IMR-90 (cell line): ENCODE measurements around the gene DCUN1D3. TPM values are rescaled to one million over a fixed set of nuclear protein-coding genes. Genes with fewer than 3 reads are reported as not detected.

Experiments
- ATAC-seq: fragments of 200-7000 bp; cut with Tn5 transposase; 2 replicates; pipeline ENCODE4 v1.9.1; 2020; ENCODE audit warnings: low read depth, mild to moderate bottlenecking, moderate library complexity
- BruUV-seq: library from RNA; stranded (reverse); fragments of 400-500 nt; replicated peaks from 2 replicates; lab custom pipeline; 2021; lab: Mats Ljungman, UMichigan
- CTCF ChIA-PET: fragments of 300-600 bp; formaldehyde crosslinking; extraction: SDS; loops from one replicate; lab custom pipeline; 2021; ENCODE audit warnings: antibody characterized with exemption; lab: Yijun Ruan, JAX
- POLR2A ChIA-PET: fragments of 300-600 bp; sonication (Branson Sonifier 250); formaldehyde crosslinking; loops from one replicate; lab custom pipeline; 2022; ENCODE audit warnings: antibody characterized with exemption; ENCODE audit not compliant: unreplicated experiment; lab: Charles Lee
- DNase-seq: peaks from one replicate; pipeline ENCODE4 v3.0.0; 2013
- H2AFZ ChIP-seq: replicated peaks from 2 replicates; pipeline ENCODE3; 2013; ENCODE audit warnings: low read length, mild to moderate bottlenecking; ENCODE audit not compliant: poor library complexity
- H2AK5ac ChIP-seq: 2 replicates; pipeline ENCODE4 v1.6.1; 2013; ENCODE audit warnings: low read depth, low read length, inconsistent platforms
- H2AK9ac ChIP-seq: replicated peaks from 2 replicates; pipeline ENCODE3; 2013; ENCODE audit warnings: mild to moderate bottlenecking, low read depth, low read length, moderate library complexity; ENCODE audit not compliant: poor library complexity
- H2BK120ac ChIP-seq: 2 replicates; pipeline ENCODE4 v1.6.1; 2013; ENCODE audit warnings: low read depth, low read length, inconsistent platforms
- H2BK15ac ChIP-seq: 3 replicates; pipeline ENCODE4 v1.6.1; 2013; ENCODE audit warnings: low read depth, low read length, inconsistent platforms
- H2BK20ac ChIP-seq: 2 replicates; pipeline ENCODE4 v1.6.1; 2013; ENCODE audit warnings: low read depth, mild to moderate bottlenecking, inconsistent platforms, low read length, moderate library complexity
- H2BK5ac ChIP-seq: 2 replicates; pipeline ENCODE4 v1.6.1; 2013; ENCODE audit warnings: mild to moderate bottlenecking, low read depth, low read length, inconsistent platforms; ENCODE audit not compliant: poor library complexity, severe bottlenecking
- H3K14ac ChIP-seq: replicated peaks from 2 replicates; pipeline ENCODE4 v1.6.1; 2013; ENCODE audit warnings: low read depth, low read length, inconsistent platforms
- H3K18ac ChIP-seq: 2 replicates; pipeline ENCODE4 v1.6.1; 2013; ENCODE audit warnings: low read depth, low read length, control low read depth
- H3K23ac ChIP-seq: 2 replicates; pipeline ENCODE4 v1.6.1; 2013; ENCODE audit warnings: low read depth, low read length, inconsistent platforms
- H3K27ac ChIP-seq: 2 replicates; pipeline ENCODE4 v1.5.1; 2013; ENCODE audit warnings: mild to moderate bottlenecking, control low read depth, low read length; ENCODE audit not compliant: insufficient read depth
- H3K27me3 ChIP-seq: 2 replicates; pipeline ENCODE4 v1.6.1; 2013; ENCODE audit warnings: low read length; ENCODE audit not compliant: control insufficient read depth, insufficient read depth
- H3K36me3 ChIP-seq: 2 replicates; pipeline ENCODE4 v1.6.1; 2013; ENCODE audit warnings: low read length, mixed read lengths; ENCODE audit not compliant: control insufficient read depth, insufficient read depth
- H3K4ac ChIP-seq: 2 replicates; pipeline ENCODE4 v1.6.1; 2013; ENCODE audit warnings: low read depth, low read length, inconsistent platforms
- H3K4me1 ChIP-seq: 2 replicates; pipeline ENCODE4 v1.6.1; 2013; ENCODE audit warnings: low read length, mixed read lengths; ENCODE audit not compliant: control insufficient read depth, insufficient read depth
- H3K4me2 ChIP-seq: 2 replicates; pipeline ENCODE4 v1.6.1; 2013; ENCODE audit warnings: low read depth, mild to moderate bottlenecking, control low read depth, low read length, moderate library complexity
- H3K4me3 ChIP-seq: 2 replicates; pipeline ENCODE4 v1.5.1; 2013; ENCODE audit warnings: low read depth, mild to moderate bottlenecking, control low read depth, low read length, moderate library complexity; ENCODE audit not compliant: insufficient read depth
- H3K56ac ChIP-seq: 2 replicates; pipeline ENCODE4 v1.6.1; 2013; ENCODE audit warnings: low read length, inconsistent platforms; ENCODE audit not compliant: insufficient read depth; ENCODE audit errors: extremely low read depth
- H3K79me1 ChIP-seq, 2 experiments: 2 replicates each; pipeline ENCODE4 v1.6.1; 2013; ENCODE audit warnings: low read length in 2 of 2, inconsistent platforms in 1 of 2, low read depth in 1 of 2
- H3K9ac ChIP-seq: 2 replicates; pipeline ENCODE4 v1.6.1; 2013; ENCODE audit warnings: low read depth, low read length, control low read depth
- H3K9me1 ChIP-seq: 2 replicates; pipeline ENCODE4 v1.6.1; 2013; ENCODE audit warnings: low read length, inconsistent platforms; ENCODE audit not compliant: insufficient read depth
- H3K9me3 ChIP-seq: 2 replicates; pipeline ENCODE4 v1.6.1; 2013; ENCODE audit warnings: low read length; ENCODE audit not compliant: control insufficient read depth, insufficient read depth
- H4K20me1 ChIP-seq: 2 replicates; pipeline ENCODE4 v1.6.1; 2013; ENCODE audit warnings: low read length, inconsistent platforms; ENCODE audit not compliant: insufficient read depth
- H4K5ac ChIP-seq: 2 replicates; pipeline ENCODE4 v1.6.1; 2013; ENCODE audit warnings: mild to moderate bottlenecking, low read depth, low read length, control low read depth
- H4K8ac ChIP-seq, 2 experiments: 2 replicates each; pipeline ENCODE4 v1.6.1; 2013; ENCODE audit warnings: low read depth in 2 of 2, low read length in 2 of 2, control low read depth in 1 of 2, inconsistent platforms in 1 of 2
- H4K91ac ChIP-seq: 2 replicates; pipeline ENCODE4 v1.6.1; 2013; ENCODE audit warnings: low read depth, low read length, inconsistent platforms; ENCODE audit not compliant: insufficient read depth
- BHLHE40 ChIP-seq: fragments of 150-350 bp; IDR thresholded peaks from 2 replicates; pipeline ENCODE4 v1.6.1; 2016; ENCODE audit warnings: mild to moderate bottlenecking, low read depth, low read length
- ELK1 ChIP-seq: fragments of 150-350 bp; IDR thresholded peaks from 2 replicates; pipeline ENCODE4 v1.6.1; 2016; ENCODE audit warnings: low read depth, mild to moderate bottlenecking, low read length, moderate library complexity, borderline replicate concordance
- FOS ChIP-seq: fragments of 150-350 bp; IDR thresholded peaks from 2 replicates; pipeline ENCODE4 v1.6.1; 2016; ENCODE audit warnings: low read depth, low read length
- MAFK ChIP-seq: IDR thresholded peaks from 2 replicates; pipeline ENCODE4 v1.6.1; 2012; ENCODE audit warnings: low read depth, low read length, improper control_type of control experiment
- NFE2L2 ChIP-seq: fragments of 150-350 bp; IDR thresholded peaks from 2 replicates; pipeline ENCODE4 v1.6.1; 2016; ENCODE audit warnings: low read depth, mild to moderate bottlenecking, low read length
- POLR2A ChIP-seq: IDR thresholded peaks from 2 replicates; pipeline ENCODE4 v1.6.1; 2012; ENCODE audit warnings: mild to moderate bottlenecking, low read depth, low read length
- RCOR1 ChIP-seq: IDR thresholded peaks from 2 replicates; pipeline ENCODE4 v1.6.1; 2012; ENCODE audit warnings: mild to moderate bottlenecking, low read length, improper control_type of control experiment; ENCODE audit not compliant: insufficient replicate concordance
- RFX5 ChIP-seq: IDR thresholded peaks from 2 replicates; pipeline ENCODE4 v1.8.0; 2012; ENCODE audit warnings: low read depth, mild to moderate bottlenecking, low read length, moderate library complexity
- WGBS, 2 experiments: methylation state at CpG; one replicate each; pipeline versions ENCODE4 v1.1.5 to v1.1.7; 2013; ENCODE audit warnings: missing lambda C conversion rate in 2 of 2; ENCODE audit not compliant: insufficient read length in 1 of 2; ENCODE audit errors: extremely low coverage in 2 of 2; 5-methylcytosine and 5-hydroxymethylcytosine counted together
- dilution Hi-C: fragments of 300-500 bp; cut with HindIII; formaldehyde crosslinking; loops from one replicate; pipeline ENCODE4 v1.14.3; 2018; ENCODE audit warnings: low sequenced_read_pairs; ENCODE audit not compliant: unreplicated experiment
- in situ Hi-C: fragments of 300-500 bp; cut with MboI; formaldehyde crosslinking; loops from 3 replicates; pipeline ENCODE4 v1.14.3; 2019; ENCODE audit warnings: low sequenced_read_pairs, inconsistent platforms, mixed read lengths
- intact Hi-C: fragments of 100-400 bp; cut with micrococcal nuclease; formaldehyde crosslinking; loops from 2 replicates; pipeline ENCODE4 v1.10.0; 2022
- polyA plus RNA-seq, 3 experiments: library from polyadenylated mRNA; depleted of rRNA; stranded (reverse); fragments of >200 nt; gene quantifications; 2 replicates each; pipeline ENCODE4 v1.2.3, GENCODE V29; 2012; ENCODE audit warnings: low replicate concordance in 1 of 3
- total RNA-seq: library from RNA; depleted of rRNA; stranded (reverse); fragments of >200 nt; gene quantifications from 2 replicates; pipeline ENCODE4 v1.2.3, GENCODE V29; 2012

The DCUN1D3 gene
- total and polyA plus RNA-seq, 2 of the 4 experiments (the other 2 are of a cell fraction) = 8.1 to 42.3 TPM

GRCh38 chr16:20859699-20860098 lies 40.5 kb downstream of the DCUN1D3 start:
- no peak for DNase-seq
- no peaks in the 10 kb centered on the region; the same call in 1 of the 2 replicates for H3K4me1 ChIP-seq
- H3K79me1 ChIP-seq = peaks cover 28 to 74% of the 10 kb centered on the region in 2 experiments
- in situ Hi-C loops = no loop called here
- H3K9me1 ChIP-seq = peaks cover 17% of the 10 kb centered on the region
- no peak overlapping the region for H2AK9ac ChIP-seq
- H2BK120ac ChIP-seq = no peak overlapping the region
- H3K4me3 ChIP-seq = no peak overlapping the region
- H4K8ac ChIP-seq = no peak overlapping the region
- H2AFZ ChIP-seq = no peak overlapping the region
- H4K91ac ChIP-seq = no peak overlapping the region
- ATAC-seq = no peak
- no peak overlapping the region for H3K56ac ChIP-seq
- no peak overlapping the region for H2BK20ac ChIP-seq
- peaks cover 36% of the 10 kb centered on the region for H3K36me3 ChIP-seq
- H3K9ac ChIP-seq = no peak overlapping the region
- dilution Hi-C loops = no loop called here
- WGBS, 2 experiments = 80% methylated on average over 1 of the region's 4 CpGs; no CpG with 5 or more reads in 1 of the 2 experiments
- no peak overlapping the region for H2BK5ac ChIP-seq
- intact Hi-C loops = loop anchor here (2.0 kb wide), 1 partner anchor 35 kb away; no protein-coding TSS in a partner anchor
- BruUV-seq = no TSS peak
- ChIA-PET CTCF (no interaction called here), POLR2A (no interaction called here)
- no peak overlapping the region for H3K14ac ChIP-seq
- no peak overlapping the region for H3K4ac ChIP-seq
- H4K20me1 ChIP-seq = no peaks in the 10 kb centered on the region
- no peak overlapping the region for H3K4me2 ChIP-seq
- no peaks in the 10 kb centered on the region for H3K27me3 ChIP-seq
- no peak for TF ChIP-seq RCOR1
- no peak for TF ChIP-seq ELK1
- TF ChIP-seq FOS = no peak
- TF ChIP-seq MAFK = no peak
- no peak for TF ChIP-seq NFE2L2
- no peak for TF ChIP-seq POLR2A
- no peak for TF ChIP-seq BHLHE40
- no peak for TF ChIP-seq RFX5
- H3K18ac ChIP-seq = no peak overlapping the region
- H3K23ac ChIP-seq = no peak overlapping the region
- H3K9me3 ChIP-seq = no peaks in the 10 kb centered on the region
- H2AK5ac ChIP-seq = no peak overlapping the region
- H2BK15ac ChIP-seq = no peak overlapping the region
- H4K5ac ChIP-seq = no peak overlapping the region
- H3K27ac ChIP-seq = no peak overlapping the region
